Stimulated activated CD8-positive, alpha-beta memory T cell treated with anti-CD3 and anti-CD28 coated beads, Interleukin-4, amount 100 ng/mL, for 24 hours (primary cell): ENCODE results near the gene CDC37L1.

Source experiments
- DNase-seq: peaks from one replicate; pipeline ENCODE4 v3.0.0-alpha.2; 2020; ENCODE audit warnings: low read depth

CDC37L1 gene

DNA sequence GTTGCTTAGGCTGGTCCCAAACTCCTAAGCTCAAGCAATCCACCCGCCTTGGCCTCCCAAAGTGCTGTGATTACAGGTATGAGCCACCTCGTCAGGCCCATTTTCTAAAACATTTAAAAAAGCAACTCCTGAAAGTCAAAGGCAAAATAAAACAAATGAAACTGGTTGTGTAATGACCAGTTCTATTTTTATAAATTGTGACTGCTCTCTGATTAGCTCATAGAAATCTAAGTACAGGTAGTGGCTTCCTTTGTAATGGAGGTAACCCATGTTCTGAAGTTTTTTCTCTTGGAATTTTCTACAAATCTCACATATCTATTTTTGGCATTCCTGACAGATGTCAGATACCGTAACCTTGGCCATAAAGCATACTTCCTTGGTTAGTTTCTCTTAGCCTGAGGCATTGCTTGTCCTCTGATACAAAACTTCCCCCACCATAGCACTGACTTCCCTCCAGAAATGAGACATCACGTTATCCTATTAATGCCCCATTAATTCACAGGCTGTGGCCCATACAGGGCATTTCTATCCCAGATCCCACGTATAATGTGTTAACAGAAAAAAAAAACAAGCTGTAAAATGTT lies 75.7 kb downstream of the CDC37L1 start:
- DNase-seq, result no peak

DNA sequence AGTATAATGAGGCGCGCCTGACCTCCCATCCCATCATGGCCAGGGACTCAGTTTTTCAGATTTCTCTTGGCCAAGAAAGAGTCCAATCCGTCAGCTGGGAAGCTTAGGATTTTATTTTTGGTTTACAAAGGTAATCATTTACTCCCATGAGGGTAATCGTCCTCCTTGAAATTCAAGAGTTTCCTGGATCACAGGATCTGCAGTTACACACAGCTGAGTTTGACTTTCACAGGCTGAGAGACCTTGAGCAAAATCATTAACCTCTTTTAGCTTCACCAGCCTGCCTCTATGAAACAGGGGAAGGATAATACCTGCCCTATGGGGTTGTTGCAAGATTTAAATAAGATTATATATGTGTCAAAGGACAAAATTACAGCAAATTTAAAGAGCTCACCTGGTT lies 77.1 kb downstream of the CDC37L1 start:
- no peak for DNase-seq
